H9 (cell line): ENCODE results near the gene ELFN1. TPM values are rescaled to one million over a fixed set of nuclear protein-coding genes. Genes with fewer than 3 reads are reported as not detected.
A peak's percentile ranks its signal among the peaks of the same experiment; 100 is the strongest.

Source experiments
- DNase-seq: peaks from one replicate; pipeline ENCODE4 v3.0.0-alpha.2; 2017
- H2AFZ ChIP-seq: one replicate; pipeline ENCODE4 v1.6.1; 2013; ENCODE audit warnings: mild to moderate bottlenecking, low read length, control low read depth, moderate library complexity
- H2AK5ac ChIP-seq: 2 replicates; pipeline ENCODE4 v1.6.1; 2013; ENCODE audit warnings: low read length, control low read depth, mixed read lengths; ENCODE audit not compliant: insufficient read length
- H2BK120ac ChIP-seq: one replicate; pipeline ENCODE4 v1.6.1; 2013; ENCODE audit warnings: low read depth, mild to moderate bottlenecking, low read length, control low read depth, inconsistent platforms; ENCODE audit not compliant: poor library complexity, severe bottlenecking
- H2BK12ac ChIP-seq: 2 replicates; pipeline ENCODE4 v1.6.1; 2013; ENCODE audit warnings: low read length, control low read depth, mixed read lengths, low read depth; ENCODE audit not compliant: insufficient read length
- H2BK15ac ChIP-seq: 2 replicates; pipeline ENCODE4 v1.6.1; 2013; ENCODE audit warnings: low read depth, low read length, control low read depth
- H2BK20ac ChIP-seq: one replicate; pipeline ENCODE4 v1.6.1; 2013; ENCODE audit warnings: low read depth, mild to moderate bottlenecking, low read length, control low read depth, inconsistent platforms; ENCODE audit not compliant: poor library complexity, severe bottlenecking
- H2BK5ac ChIP-seq: 2 replicates; pipeline ENCODE4 v1.6.1; 2013; ENCODE audit warnings: low read length, control low read depth, mixed read lengths; ENCODE audit not compliant: insufficient read length
- H3K14ac ChIP-seq: 2 replicates; pipeline ENCODE4 v1.6.1; 2013; ENCODE audit warnings: low read length, control low read depth; ENCODE audit not compliant: insufficient read depth
- H3K18ac ChIP-seq: 2 replicates; pipeline ENCODE4 v1.6.1; 2013; ENCODE audit warnings: low read depth, mild to moderate bottlenecking, mixed read lengths, low read length, control low read depth; ENCODE audit not compliant: insufficient read length
- H3K23ac ChIP-seq: 2 replicates; pipeline ENCODE4 v1.6.1; 2013; ENCODE audit warnings: low read length, control low read depth, mixed read lengths, low read depth; ENCODE audit not compliant: insufficient read length
- H3K23me2 ChIP-seq: 2 replicates; pipeline ENCODE4 v1.6.1; 2013; ENCODE audit warnings: low read depth, mild to moderate bottlenecking, mixed read lengths, low read length, control low read depth; ENCODE audit not compliant: insufficient read length, poor library complexity, severe bottlenecking
- H3K27ac ChIP-seq: 2 replicates; pipeline ENCODE4 v1.5.1; 2013; ENCODE audit warnings: low read length, control low read depth, mixed read lengths, low read depth; ENCODE audit not compliant: insufficient read length
- H3K27me3 ChIP-seq: 2 replicates; pipeline ENCODE4 v1.6.1; 2013; ENCODE audit warnings: low read length, control low read depth, inconsistent platforms; ENCODE audit not compliant: insufficient read depth
- H3K4ac ChIP-seq: 2 replicates; pipeline ENCODE4 v1.6.1; 2013; ENCODE audit warnings: low read depth, mild to moderate bottlenecking, control low read depth, inconsistent platforms, low read length, moderate library complexity
- H3K4me1 ChIP-seq: 2 replicates; pipeline ENCODE4 v1.6.1; 2013; ENCODE audit warnings: low read length, control low read depth, inconsistent platforms; ENCODE audit not compliant: insufficient read depth
- H3K4me2 ChIP-seq: 2 replicates; pipeline ENCODE4 v1.6.1; 2013; ENCODE audit warnings: low read length, control low read depth, mixed read lengths; ENCODE audit not compliant: insufficient read length, insufficient read depth
- H3K56ac ChIP-seq: 2 replicates; pipeline ENCODE4 v1.6.1; 2013; ENCODE audit warnings: low read depth, mild to moderate bottlenecking, mixed read lengths, low read length, control low read depth; ENCODE audit not compliant: insufficient read length
- H3K79me1 ChIP-seq: 2 replicates; pipeline ENCODE4 v1.6.1; 2013; ENCODE audit warnings: low read depth, mild to moderate bottlenecking, moderate library complexity, low read length, control low read depth, inconsistent platforms; ENCODE audit not compliant: insufficient read depth, poor library complexity, severe bottlenecking
- H3K79me2 ChIP-seq: 2 replicates; pipeline ENCODE4 v1.6.1; 2013; ENCODE audit warnings: low read length, control low read depth, inconsistent platforms; ENCODE audit not compliant: insufficient read depth
- H3K9ac ChIP-seq: 2 replicates; pipeline ENCODE4 v1.6.1; 2013; ENCODE audit warnings: low read length, control low read depth, mixed read lengths; ENCODE audit not compliant: insufficient read length; ENCODE audit errors: extremely low read depth
- H3K9me3 ChIP-seq: one replicate; pipeline ENCODE4 v1.6.1; 2013; ENCODE audit warnings: low read depth, low read length, inconsistent platforms; ENCODE audit not compliant: control insufficient read depth
- H3T11ph ChIP-seq: one replicate; pipeline ENCODE4 v1.6.1; 2013; ENCODE audit warnings: mild to moderate bottlenecking, low read length, control low read depth, inconsistent platforms
- H4K20me1 ChIP-seq: one replicate; pipeline ENCODE4 v1.6.1; 2013; ENCODE audit not compliant: control insufficient read depth, insufficient read length, insufficient read depth
- H4K5ac ChIP-seq: 2 replicates; pipeline ENCODE4 v1.6.1; 2013; ENCODE audit warnings: low read depth, mild to moderate bottlenecking, mixed read lengths, low read length, control low read depth; ENCODE audit not compliant: insufficient read length
- H4K8ac ChIP-seq: replicated peaks from 2 replicates; pipeline ENCODE4 v1.6.1; 2013; ENCODE audit warnings: low read length, control low read depth, mixed read lengths, low read depth; ENCODE audit not compliant: insufficient read length
- H4K91ac ChIP-seq: 2 replicates; pipeline ENCODE4 v1.6.1; 2013; ENCODE audit warnings: low read depth, mild to moderate bottlenecking, moderate library complexity, mixed read lengths, low read length, control low read depth; ENCODE audit not compliant: insufficient read length
- H3K27ac Mint-ChIP-seq, 3 experiments: 2 replicates in 2 of 3; 3 replicates in 1 of 3; pipeline ENCODE4 v1.8.0; 2020 to 2021; ENCODE audit warnings: mixed read lengths in 3 of 3, mild to moderate bottlenecking in 1 of 3, moderate library complexity in 1 of 3
- H3K27me3 Mint-ChIP-seq: 2 replicates; pipeline ENCODE4 v1.8.0; 2021; ENCODE audit warnings: low read depth, mild to moderate bottlenecking, moderate library complexity, mixed read lengths
- H3K36me3 Mint-ChIP-seq, 3 experiments: 2 replicates in 2 of 3; 3 replicates in 1 of 3; pipeline ENCODE4 v1.8.0; 2020 to 2021; ENCODE audit warnings: low read depth in 3 of 3, mixed read lengths in 3 of 3; ENCODE audit not compliant: insufficient read depth in 1 of 3
- H3K4me1 Mint-ChIP-seq, 2 experiments: 2 replicates each; pipeline ENCODE4 v1.8.0; 2020; ENCODE audit warnings: mixed read lengths in 2 of 2
- H3K4me3 Mint-ChIP-seq, 2 experiments: 2 replicates in 1 of 2; 3 replicates in 1 of 2; pipeline ENCODE4 v1.8.0; 2020 to 2021; ENCODE audit warnings: mild to moderate bottlenecking in 2 of 2, mixed read lengths in 2 of 2, moderate library complexity in 1 of 2
- H3K9me3 Mint-ChIP-seq, 2 experiments: 2 replicates in 1 of 2; 3 replicates in 1 of 2; pipeline ENCODE4 v1.8.0; 2020; ENCODE audit warnings: mild to moderate bottlenecking in 2 of 2, mixed read lengths in 2 of 2, moderate library complexity in 1 of 2
- CTCF ChIP-seq: fragments of 200-600 bp; sonication (generic); conservative IDR thresholded peaks from 3 replicates; pipeline ENCODE4 v1.8.0; 2021; ENCODE audit warnings: antibody characterized with exemption, mild to moderate bottlenecking
- WGBS: extraction: QIAGEN DNeasy Blood & Tissue Kit; methylation state at CpG from one replicate; pipeline ENCODE4 v1.1.7; 2013; ENCODE audit warnings: missing lambda C conversion rate, low lambda C conversion rate, mixed read lengths; ENCODE audit not compliant: insufficient read length; ENCODE audit errors: extremely low coverage; 5-methylcytosine and 5-hydroxymethylcytosine counted together
- total RNA-seq: library from RNA; stranded (reverse); gene quantifications from 2 replicates; pipeline ENCODE4 v1.2.1, GENCODE V29; 2021

The ELFN1 gene
- total RNA-seq, 1 experiment from 2014 or later: 3.7 TPM

- Histone ChIP-seq H3K79me2 (no peaks in the 10 kb centered on the region), H2AFZ (no peak overlapping the region), H3K9me3 (no peaks in the 10 kb centered on the region), H4K5ac (no peak overlapping the region), H3K14ac (peak overlapping the region; percentile 71; the same call in 1 of the 2 replicates), H2BK15ac (no peak overlapping the region), H3K79me1 (no peaks in the 10 kb centered on the region), H3K9ac (no peak overlapping the region), H2BK5ac (no peak overlapping the region), H3K4ac (peak overlapping the region; percentile 34; the same call in 1 of the 2 replicates), H3K27ac (no peak overlapping the region), H3T11ph (no peak overlapping the region), H4K91ac (no peak overlapping the region), H4K8ac (no peak overlapping the region), H3K56ac (no peak overlapping the region), H3K23ac (no peak overlapping the region), H2AK5ac (no peak overlapping the region), H3K23me2 (no peaks in the 10 kb centered on the region), H4K20me1 (no peaks in the 10 kb centered on the region), H2BK120ac (no peak overlapping the region), H3K18ac (peak overlapping the region; percentile 54), H3K27me3 (no peaks in the 10 kb centered on the region), H3K4me2 (no peak overlapping the region), H3K4me1 (no peaks in the 10 kb centered on the region; the same call in 1 of the 2 replicates), H2BK12ac (no peak overlapping the region), H2BK20ac (no peak overlapping the region)
- peak; percentile 31 for DNase-seq
- no peaks in the 10 kb centered on the region; a peak in 1 of 7 replicates for H3K36me3 Mint-ChIP-seq
- TF ChIP-seq CTCF: no peak
- WGBS: no CpG with 5 or more reads among the region's 25 CpGs
- H3K4me3 Mint-ChIP-seq: no peak overlapping the region
- peaks cover 2 to 3% of the 10 kb centered on the region in 2 experiments; a peak in 3 of 5 replicates for H3K9me3 Mint-ChIP-seq
- 0 out of 7 replicates have a peak overlapping the region, but pooled peaks of 1 of the 3 experiments have one; percentile 55 for H3K27ac Mint-ChIP-seq
- peaks cover 11% of the 10 kb centered on the region for H3K27me3 Mint-ChIP-seq
- peaks cover 14 to 22% of the 10 kb centered on the region in 2 experiments for H3K4me1 Mint-ChIP-seq
Measured at GRCh38 chr7:1693419-1693990, 23.4 kb downstream of the ELFN1 start.
